DMS 273 (cell line): ENCODE measurements around the gene GCLM.
"Not testable (repeated sequence)": the region's sequence is repeated elsewhere in the genome, so short reads cannot be mapped to it uniquely, and the experiment has no call there.

ENCODE experiments used
- DNase-seq: peaks from one replicate; lab custom pipeline; 2025; ENCODE audit not compliant: unreplicated experiment; lab: John Stamatoyannopoulos, UW

Gene GCLM, protein sequence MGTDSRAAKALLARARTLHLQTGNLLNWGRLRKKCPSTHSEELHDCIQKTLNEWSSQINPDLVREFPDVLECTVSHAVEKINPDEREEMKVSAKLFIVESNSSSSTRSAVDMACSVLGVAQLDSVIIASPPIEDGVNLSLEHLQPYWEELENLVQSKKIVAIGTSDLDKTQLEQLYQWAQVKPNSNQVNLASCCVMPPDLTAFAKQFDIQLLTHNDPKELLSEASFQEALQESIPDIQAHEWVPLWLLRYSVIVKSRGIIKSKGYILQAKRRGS

GRCh38 chr1:93909146-93910050, at the start of gene GCLM:
Gene GCLM, minus strand, starts transcription at chr1:93909430. Its CDS starts 267 bp downstream, at chr1:93909163.
- peak; percentile 98 for DNase-seq

DNA sequence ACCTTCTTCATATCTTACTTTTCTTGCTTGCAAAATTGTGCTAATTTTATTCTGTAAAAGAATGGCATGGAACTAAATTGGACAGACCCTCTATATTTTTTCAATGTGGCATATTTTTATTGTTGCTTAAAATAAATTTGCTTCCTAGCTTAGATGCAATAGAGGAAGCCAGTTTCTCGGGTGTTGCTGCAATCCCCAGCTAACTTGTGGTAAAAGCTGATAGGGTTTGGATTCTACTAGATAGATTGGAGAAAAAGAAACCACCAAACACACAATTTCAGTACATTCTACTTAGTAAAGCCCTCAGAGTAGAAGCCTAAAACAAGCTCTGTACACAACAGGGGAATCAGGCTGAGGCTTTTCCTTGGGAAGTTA, 49.5 kb upstream of the GCLM start:
- DNase-seq, result no peak

- no peak for DNase-seq
Observed at GRCh38 chr1:93958032-93958725, 48.9 kb upstream of the GCLM start.

DNA sequence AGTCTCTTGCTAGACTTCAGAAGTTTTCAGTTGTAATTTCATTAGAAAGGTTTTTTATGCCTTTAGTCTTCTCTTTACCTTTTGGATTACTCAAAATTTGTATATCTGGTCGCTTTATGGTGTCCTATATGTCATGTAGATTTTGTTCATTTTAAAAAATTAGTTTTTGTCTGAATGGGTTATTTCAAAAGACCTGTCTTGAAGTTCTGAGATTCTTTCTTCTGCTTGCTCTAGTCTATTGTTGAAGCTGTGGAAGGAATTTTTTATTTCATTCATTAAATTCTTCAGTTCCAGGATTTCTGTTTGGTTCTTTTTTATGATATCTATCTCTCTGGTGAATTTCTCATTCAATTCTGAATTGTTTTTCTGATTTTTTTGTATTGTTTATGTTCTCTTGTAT, 46.5 kb upstream of the GCLM start:
- DNase-seq, result peak; percentile 13

DNA sequence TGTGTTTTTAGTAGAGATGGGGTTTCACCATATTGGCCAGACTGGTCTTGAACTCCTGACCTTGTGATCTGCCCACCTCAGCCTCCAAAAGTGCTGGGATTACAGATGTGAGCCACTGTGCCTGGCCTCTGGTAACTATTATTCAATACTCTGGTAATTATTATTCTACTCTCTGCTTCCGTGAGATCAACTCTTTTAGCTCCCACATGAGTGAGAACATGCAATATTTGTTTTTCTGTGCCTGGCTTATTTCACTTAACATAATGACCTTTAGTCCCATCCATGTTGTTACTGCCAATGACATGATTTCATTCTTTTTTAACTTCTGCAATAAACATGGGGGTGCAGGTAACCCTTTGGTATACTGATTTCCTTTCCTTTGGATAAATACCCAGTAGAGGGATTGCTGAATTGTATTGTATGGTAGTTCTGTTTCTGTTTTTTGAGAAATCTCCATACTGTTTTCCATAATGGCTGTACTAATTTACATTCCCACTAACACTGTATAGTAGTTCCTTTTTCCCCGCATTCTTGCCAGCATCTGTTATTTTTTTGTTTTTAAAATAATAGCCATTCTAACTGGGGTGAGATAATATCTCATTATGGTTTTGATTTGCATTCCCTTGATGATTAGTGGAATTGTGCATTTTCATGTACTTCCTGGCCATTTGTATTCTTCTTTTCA, 37.9 kb upstream of the GCLM start:
- not testable (repeated sequence) for DNase-seq

- no peak for DNase-seq
Observed at GRCh38 chr1:93938461-93939145, 29.4 kb upstream of the GCLM start.

DNA sequence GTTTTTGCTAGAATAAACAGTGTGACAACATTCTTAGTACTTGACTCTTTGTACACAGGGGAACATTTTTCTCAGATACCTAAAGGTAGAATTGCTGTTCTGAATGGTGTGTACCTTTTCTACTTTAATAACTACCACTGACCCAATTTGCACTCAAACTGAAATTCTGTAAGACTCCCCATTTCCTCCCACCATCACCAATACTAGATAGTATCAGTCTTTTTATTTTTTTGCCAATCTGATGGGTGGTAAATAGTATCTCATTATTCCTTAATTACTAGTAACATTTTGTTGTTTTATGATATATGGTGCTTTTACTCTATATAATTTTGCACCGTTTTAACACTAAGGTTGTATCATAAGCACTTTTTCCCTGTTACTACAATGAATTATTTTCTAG, 28.8 kb upstream of the GCLM start:
- no peak for DNase-seq

- no peak for DNase-seq
Observed at GRCh38 chr1:93925206-93925605, 16.0 kb upstream of the GCLM start.

DNA sequence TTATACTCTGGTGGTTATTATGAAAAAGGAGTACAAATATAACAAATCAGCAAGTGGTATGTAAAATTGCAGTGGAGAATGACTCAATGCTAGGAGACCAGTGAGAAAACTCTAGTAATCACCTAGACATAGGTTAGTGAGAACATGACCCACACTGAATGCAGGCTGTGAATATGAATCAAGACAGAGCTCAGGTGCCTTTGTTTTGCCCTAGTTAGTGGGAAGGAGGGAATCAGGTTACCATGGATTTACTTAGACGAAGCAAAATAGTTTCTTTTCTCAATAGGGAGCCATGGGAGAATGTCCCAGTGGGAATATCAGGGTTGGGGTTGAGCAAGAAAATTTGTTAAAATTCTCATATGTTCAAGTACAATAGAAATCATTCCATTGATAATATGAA, 10.6 kb upstream of the GCLM start:
- no peak for DNase-seq

DNA sequence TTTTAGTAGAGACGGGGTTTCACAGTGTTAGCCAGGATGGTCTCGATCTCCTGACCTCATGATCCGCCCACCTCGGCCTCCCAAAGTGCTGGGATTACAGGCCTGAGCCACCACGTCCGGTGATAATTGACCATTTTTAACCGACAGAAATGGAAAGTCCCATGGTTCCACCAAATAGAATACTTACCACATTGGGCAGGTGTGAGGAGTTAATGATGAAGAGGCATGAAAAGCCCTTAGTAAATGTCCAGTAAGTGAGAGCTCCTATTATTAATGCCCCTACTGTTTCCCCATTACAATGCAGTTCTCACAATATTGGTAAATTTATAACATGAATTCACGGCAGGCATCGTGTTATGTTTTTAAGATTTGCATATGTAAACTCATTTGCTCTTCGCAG, 8.1 kb upstream of the GCLM start:
- no peak for DNase-seq

GRCh38 chr1:93910880-93911279, 1.6 kb upstream of the GCLM start:
- DNase-seq, result not testable (repeated sequence)

DNA sequence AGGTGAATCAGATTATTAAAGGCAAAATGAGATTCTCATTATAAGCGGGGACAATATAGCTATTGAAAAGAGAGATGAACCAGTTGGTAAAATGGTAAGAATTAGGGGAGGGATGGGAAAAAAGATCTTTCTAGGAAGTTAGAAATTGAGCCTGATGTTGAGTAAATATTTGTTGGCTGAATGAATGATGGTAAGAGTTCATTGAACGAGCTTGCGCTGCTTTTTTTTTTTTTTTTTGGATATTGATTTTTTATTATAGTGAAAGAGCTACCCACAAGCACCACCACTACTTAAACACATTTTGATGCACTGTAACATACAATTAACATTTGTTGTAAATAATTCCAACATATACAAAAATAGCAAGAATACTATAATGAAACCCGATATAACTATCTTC, 1.1 kb upstream of the GCLM start:
- DNase-seq, result no peak

DNA sequence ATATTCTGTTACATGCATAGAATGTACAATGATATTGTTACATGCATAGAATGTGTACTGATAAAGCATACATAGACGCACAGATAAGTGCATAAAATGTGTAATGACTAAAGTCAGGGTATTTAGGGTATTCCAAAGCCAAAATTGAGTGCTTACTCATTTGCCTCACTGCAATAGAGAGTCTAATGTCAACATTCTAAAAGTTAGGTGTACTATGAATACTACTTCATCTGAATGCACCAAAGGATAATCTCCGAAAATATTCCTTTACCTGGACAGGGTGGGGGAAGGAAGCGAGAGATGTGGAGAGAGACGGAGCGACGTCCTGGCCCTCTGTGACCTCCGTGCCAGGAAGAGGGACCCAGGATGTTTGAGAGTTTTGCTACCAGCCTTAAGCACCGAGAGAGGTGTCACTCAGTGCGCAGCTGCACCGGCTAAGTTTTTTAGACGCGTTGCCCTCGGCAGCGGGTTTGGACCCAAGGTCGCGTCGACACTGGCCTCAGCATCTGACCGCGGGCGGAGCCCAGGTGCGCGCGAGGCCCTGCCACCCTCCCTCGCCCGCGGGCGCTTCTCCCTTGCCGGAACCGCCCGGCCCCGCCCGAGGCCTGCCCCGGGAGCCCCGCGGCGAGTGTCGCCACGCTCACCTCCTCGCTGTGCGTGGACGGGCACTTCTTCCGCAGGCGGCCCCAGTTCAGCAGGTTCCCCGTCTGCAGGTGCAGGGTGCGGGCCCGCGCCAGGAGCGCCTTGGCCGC, 660 bp downstream of the GCLM start:
- DNase-seq, result peak; percentile 66

DNA sequence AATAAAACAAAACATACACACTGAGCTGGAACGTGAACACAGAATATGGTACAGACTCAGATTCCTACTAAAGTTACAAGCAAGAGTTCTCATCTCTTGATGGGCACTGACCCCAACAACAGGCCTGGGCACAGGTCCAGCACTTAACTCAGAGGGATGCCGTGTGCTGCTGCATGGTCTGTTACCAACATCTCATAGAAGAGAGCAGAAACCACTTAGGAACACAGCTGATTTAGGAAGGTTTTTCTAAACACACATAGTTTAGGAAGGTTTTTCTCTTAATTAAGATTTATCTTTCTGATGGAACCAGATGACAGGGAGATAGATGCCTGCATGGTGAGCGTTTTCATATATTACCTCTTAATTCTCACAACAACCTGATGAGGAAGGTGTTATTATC, 1.5 kb downstream of the GCLM start:
- peak; percentile 82 for DNase-seq

DNA sequence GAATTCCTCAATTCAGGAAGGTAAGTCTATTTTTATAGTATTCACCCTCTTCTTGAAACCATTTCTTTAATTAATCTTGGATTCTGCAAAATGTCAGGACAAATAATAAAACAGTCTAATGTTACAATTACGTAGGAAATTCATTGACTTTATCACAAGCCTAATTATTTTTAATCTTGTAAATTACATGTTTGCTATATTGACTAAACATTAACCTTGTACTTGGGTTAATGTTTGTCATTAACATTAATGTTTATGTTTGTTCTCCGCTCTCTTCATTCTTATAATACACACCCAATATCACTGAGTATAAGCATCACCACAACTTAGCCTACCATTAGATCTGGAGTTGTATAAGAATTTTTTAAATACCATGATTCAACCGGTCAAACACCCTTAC, 2.8 kb downstream of the GCLM start:
- no peak for DNase-seq

DNA sequence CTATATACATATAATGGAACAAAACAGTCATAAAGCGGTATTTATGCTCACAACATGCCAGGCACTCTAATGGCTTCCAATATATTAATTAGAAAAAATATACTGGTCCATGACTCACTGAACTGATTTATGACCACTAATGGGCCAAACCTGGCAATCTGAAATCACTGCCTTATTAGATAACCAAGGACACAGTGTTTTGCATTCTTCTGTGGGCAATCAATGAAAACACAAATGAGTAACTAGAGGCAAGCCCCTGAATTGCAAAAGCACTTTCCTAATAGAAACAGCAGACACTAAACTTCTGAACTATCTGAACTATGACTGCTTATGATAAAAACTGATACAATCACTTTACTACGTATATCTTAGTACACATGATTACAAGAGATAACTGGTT, 3.5 kb downstream of the GCLM start:
- DNase-seq, result no peak

DNA sequence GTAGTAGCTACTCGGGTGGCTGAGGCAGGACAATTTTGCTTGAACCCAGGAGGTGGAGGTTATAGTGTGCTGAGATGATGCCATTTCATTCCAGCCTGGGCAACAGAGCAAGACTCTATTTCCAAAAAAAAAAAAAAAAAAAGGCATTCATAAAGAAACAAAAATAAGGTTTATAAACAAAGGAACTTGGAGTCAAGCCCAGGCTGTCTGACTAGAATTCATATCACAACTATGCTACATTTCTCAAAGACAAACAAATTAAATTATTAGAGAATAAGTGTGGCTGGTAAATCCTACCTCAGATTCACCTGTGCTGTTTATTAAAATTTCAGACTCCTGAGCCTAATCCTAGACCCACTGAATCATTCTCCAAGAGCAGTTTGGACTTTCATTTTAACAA, 4.2 kb downstream of the GCLM start:
- no peak for DNase-seq

- no peak for DNase-seq
Observed at GRCh38 chr1:93904228-93904627, 5.0 kb downstream of the GCLM start.

DNA sequence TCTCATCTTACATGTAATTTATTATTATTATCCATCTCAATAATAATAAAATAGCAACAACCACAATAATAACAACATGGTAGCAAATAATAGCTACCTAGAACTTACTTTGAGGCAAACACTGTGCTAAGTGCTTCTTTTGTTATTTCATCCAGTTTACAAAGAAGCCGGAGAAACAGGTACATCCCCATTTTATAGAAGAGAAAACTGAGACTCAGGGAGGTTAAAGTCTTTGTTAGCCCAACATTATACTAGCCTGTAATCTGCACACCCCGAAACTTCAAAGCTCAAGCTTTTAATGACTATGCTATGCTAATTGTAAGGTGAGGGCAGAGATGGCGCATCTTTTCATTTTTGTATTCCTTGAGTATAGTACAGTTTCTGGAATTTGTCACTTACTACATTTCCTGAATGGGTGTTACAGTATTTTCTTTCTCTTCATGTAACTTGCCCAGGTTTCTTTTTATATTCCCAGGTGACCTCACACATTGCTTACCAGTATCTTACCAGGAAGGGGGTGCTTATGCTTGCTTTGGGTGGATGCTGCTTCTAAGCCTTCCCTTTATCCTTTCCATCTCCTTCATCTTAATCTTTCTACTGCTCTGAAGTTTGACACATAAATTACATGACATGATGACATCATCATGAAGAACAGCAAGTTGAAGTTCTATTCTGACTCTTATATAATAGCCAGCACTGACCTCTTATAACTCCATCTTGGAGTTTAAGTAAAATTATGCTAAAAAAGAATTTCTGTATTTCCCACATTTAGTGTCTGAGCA, 8.3 kb downstream of the GCLM start:
- no peak for DNase-seq
